ENCODE data around the gene P4HA2. TPM values are rescaled to one million over a fixed set of nuclear protein-coding genes. Genes with fewer than 3 reads are reported as not detected.

P4HA2 gene
- total RNA-seq, 1 donor from 2014 or later = 49.5 TPM

DNA sequence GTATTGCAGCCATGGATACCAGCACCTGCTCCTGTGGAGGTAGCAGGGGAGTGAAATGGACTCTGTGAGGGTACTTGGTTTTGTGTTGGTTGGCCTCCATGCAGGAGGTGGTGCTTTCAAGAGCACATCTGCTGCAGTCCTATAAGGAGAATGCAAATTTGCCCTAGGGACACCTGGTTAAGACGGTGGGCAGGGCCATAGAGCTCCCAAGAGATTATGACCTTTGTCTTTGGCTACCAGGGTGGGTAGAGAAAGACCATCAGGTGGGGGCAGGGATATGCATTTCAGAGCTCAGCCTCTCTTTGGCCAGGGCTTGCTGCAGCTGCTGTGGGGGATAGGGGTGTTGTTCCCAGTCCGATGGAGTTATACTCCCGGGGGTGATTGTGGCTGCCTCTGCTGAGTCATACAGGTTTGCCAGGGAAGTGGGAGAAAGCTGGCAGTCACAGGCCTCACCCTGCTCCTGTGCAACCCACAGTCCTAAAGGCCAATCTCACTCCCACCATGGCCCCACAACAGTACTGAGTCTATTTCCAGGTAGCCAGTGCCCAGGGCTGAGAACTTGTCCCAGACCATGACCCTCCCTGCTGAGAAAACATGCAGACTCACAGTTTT is 15.8 kb upstream of the P4HA2 start:
- H3K4me3 Mint-ChIP-seq = no peak overlapping the region
- H3K36me3 Mint-ChIP-seq (ENCODE audit: low read depth) = peaks cover 2% of the 10 kb centered on the region
- H3K27ac Mint-ChIP-seq = no peak overlapping the region
- peaks cover 23% of the 10 kb centered on the region for H3K27me3 Mint-ChIP-seq
- H3K4me1 Mint-ChIP-seq = no peaks in the 10 kb centered on the region
- no peak for DNase-seq
- peaks cover 36% of the 10 kb centered on the region for H3K9me3 Mint-ChIP-seq
- intact Hi-C loops (cut with micrococcal nuclease) = no loop called here

DNA sequence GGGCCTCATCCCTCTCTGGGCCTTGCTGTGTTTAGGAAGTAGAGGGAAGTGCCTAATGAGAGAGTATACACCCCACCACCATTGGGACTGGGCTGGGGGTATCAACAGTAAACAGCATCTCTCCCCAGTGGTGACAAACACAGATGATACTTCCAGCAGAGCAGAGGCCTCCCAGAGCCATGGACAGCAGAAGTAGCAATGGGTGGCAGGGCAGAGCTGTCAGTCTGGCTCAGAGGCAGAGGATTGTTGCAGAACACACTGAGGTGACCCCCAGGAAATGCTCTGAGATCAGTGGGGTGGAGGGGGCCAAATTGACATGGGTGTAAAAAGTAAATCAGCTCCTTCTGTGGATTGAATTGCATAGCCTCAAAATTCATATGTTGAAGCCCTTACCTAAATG is 12.1 kb upstream of the P4HA2 start:
- intact Hi-C loops (cut with micrococcal nuclease) = loop anchor here (2.0 to 5.0 kb wide), 3 partner anchors 63 to 175 kb away; no protein-coding TSS in a partner anchor
- no peak for DNase-seq
- peaks cover 15% of the 10 kb centered on the region for H3K9me3 Mint-ChIP-seq
- peaks cover 12% of the 10 kb centered on the region for H3K27me3 Mint-ChIP-seq
- no peak overlapping the region for H3K27ac Mint-ChIP-seq
- H3K4me3 Mint-ChIP-seq = no peak overlapping the region
- H3K4me1 Mint-ChIP-seq = peaks cover 6% of the 10 kb centered on the region
- peaks cover 2% of the 10 kb centered on the region for H3K36me3 Mint-ChIP-seq (ENCODE audit: low read depth)

DNA sequence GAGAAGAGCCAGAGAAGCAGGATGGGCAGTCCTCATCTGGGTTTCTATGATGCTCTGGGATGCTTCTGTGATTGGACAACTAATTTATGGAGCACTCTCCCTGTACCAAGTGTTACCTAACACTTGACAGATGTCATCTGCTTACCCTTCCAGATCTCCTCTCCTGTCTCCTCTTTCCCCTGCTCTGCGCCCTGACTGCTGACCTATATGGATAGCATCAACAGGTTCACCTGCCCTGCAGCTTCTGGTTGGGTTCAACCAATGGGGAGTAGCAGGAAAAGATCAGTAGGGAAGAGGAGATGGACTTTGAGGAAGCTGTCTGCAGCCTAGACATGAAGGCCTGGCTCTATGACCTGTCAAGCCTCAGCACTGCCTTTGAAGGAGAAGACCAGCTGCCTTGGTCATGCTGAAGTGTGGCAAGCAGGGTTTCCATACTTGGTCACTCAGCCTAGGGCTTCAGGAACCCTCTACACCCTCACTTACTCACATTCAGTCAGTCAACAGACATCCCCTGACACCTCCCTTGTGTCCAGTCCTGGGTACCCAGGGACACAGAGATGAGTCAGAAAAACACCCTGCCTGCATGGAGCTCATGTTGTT is 11.3 kb upstream of the P4HA2 start:
- Mint-ChIP-seq H3K4me3 (no peak overlapping the region), H3K9me3 (peaks cover 8% of the 10 kb centered on the region), H3K36me3 (ENCODE audit: low read depth) (no peaks in the 10 kb centered on the region), H3K27me3 (peaks cover 7% of the 10 kb centered on the region), H3K4me1 (peaks cover 6% of the 10 kb centered on the region), H3K27ac (no peak overlapping the region)
- intact Hi-C loops (cut with micrococcal nuclease) = loop anchor here (2.0 to 5.0 kb wide), 3 partner anchors 62 to 174 kb away; no protein-coding TSS in a partner anchor
- DNase-seq = no peak

GRCh38 chr5:132238169-132238744 is 10.6 kb upstream of the P4HA2 start:
- Mint-ChIP-seq H3K27ac (no peak overlapping the region), H3K27me3 (peaks cover 7% of the 10 kb centered on the region), H3K9me3 (peaks cover 7% of the 10 kb centered on the region), H3K36me3 (ENCODE audit: low read depth) (no peaks in the 10 kb centered on the region), H3K4me3 (no peak overlapping the region), H3K4me1 (peaks cover 6% of the 10 kb centered on the region)
- DNase-seq = peak; percentile 93
- intact Hi-C loops (cut with micrococcal nuclease) = loop anchor here (2.0 to 5.0 kb wide), 3 partner anchors 61 to 173 kb away; no protein-coding TSS in a partner anchor

GRCh38 chr5:132237670-132238069 is 10.0 kb upstream of the P4HA2 start:
- peaks cover 6% of the 10 kb centered on the region for H3K4me1 Mint-ChIP-seq

GRCh38 chr5:132237141-132237540 is 9.5 kb upstream of the P4HA2 start:
- intact Hi-C loops (cut with micrococcal nuclease) = loop anchor here (5.0 kb wide), 1 partner anchor 150 kb away; no protein-coding TSS in a partner anchor
- Mint-ChIP-seq H3K4me1 (peaks cover 6% of the 10 kb centered on the region), H3K27ac (no peak overlapping the region), H3K4me3 (no peak overlapping the region), H3K36me3 (ENCODE audit: low read depth) (no peaks in the 10 kb centered on the region), H3K27me3 (peaks cover 2% of the 10 kb centered on the region), H3K9me3 (peaks cover 2% of the 10 kb centered on the region)
- no peak for DNase-seq

More at GRCh38 chr5:132237670-132238069, 10.0 kb upstream of the P4HA2 start:
- intact Hi-C loops (cut with micrococcal nuclease) = loop anchor here (2.0 to 5.0 kb wide), 3 partner anchors 61 to 173 kb away; no protein-coding TSS in a partner anchor
- Mint-ChIP-seq H3K36me3 (ENCODE audit: low read depth) (no peaks in the 10 kb centered on the region), H3K27me3 (peaks cover 4% of the 10 kb centered on the region), H3K27ac (no peak overlapping the region), H3K4me3 (no peak overlapping the region), H3K9me3 (peaks cover 4% of the 10 kb centered on the region)
- DNase-seq = no peak

DNA sequence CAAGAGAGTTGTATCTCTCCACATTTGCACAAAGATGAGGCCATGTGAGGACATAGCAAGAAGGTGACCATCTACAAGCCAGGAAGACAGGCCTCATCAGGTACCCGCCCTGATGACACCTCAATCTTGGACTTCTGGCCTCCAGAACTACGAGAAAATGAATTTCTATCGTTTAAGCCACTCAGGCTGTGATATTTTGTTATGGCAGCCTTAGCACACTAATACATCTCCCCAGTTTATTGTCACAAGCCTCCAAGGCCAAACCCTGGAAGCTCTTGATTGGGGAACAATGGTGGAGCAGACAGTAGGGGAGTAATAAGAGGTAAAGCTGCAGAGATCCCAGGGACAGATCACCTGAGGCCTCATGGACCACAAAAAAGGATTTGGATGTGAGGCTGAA is 7.7 kb upstream of the P4HA2 start:
- H3K36me3 Mint-ChIP-seq (ENCODE audit: low read depth) = no peaks in the 10 kb centered on the region
- H3K27ac Mint-ChIP-seq = no peak overlapping the region
- peaks cover 3% of the 10 kb centered on the region for H3K27me3 Mint-ChIP-seq
- DNase-seq = no peak
- H3K4me1 Mint-ChIP-seq = peaks cover 15% of the 10 kb centered on the region
- intact Hi-C loops (cut with micrococcal nuclease) = loop anchor here (5.0 kb wide), 1 partner anchor 152 kb away; no protein-coding TSS in a partner anchor
- no peaks in the 10 kb centered on the region for H3K9me3 Mint-ChIP-seq
- no peak overlapping the region for H3K4me3 Mint-ChIP-seq

DNA sequence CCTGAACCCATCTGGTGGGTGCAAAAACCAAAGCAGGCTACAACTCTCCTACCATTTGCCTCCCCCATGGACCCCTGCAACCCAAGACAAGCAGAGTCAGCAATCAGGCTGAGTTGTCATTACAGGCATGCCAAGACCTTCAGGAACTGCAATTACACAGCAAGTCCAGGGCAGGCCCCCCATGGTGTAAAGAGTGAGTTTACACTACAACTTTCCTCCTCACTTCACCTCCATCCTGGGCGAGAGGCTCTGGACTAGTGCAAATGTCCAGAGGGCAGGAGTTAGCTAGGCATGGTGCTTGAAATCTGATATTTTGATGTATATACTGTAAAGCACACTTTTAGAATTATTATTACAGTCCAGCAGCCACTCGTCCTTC is 7.0 kb upstream of the P4HA2 start:
- Mint-ChIP-seq H3K4me1 (peaks cover 20% of the 10 kb centered on the region), H3K9me3 (no peaks in the 10 kb centered on the region), H3K27ac (no peak overlapping the region), H3K4me3 (no peak overlapping the region), H3K36me3 (ENCODE audit: low read depth) (no peaks in the 10 kb centered on the region), H3K27me3 (peaks cover 6% of the 10 kb centered on the region)
- DNase-seq = no peak
- intact Hi-C loops (cut with micrococcal nuclease) = loop anchor here (5.0 kb wide), 1 partner anchor 153 kb away; no protein-coding TSS in a partner anchor

DNA sequence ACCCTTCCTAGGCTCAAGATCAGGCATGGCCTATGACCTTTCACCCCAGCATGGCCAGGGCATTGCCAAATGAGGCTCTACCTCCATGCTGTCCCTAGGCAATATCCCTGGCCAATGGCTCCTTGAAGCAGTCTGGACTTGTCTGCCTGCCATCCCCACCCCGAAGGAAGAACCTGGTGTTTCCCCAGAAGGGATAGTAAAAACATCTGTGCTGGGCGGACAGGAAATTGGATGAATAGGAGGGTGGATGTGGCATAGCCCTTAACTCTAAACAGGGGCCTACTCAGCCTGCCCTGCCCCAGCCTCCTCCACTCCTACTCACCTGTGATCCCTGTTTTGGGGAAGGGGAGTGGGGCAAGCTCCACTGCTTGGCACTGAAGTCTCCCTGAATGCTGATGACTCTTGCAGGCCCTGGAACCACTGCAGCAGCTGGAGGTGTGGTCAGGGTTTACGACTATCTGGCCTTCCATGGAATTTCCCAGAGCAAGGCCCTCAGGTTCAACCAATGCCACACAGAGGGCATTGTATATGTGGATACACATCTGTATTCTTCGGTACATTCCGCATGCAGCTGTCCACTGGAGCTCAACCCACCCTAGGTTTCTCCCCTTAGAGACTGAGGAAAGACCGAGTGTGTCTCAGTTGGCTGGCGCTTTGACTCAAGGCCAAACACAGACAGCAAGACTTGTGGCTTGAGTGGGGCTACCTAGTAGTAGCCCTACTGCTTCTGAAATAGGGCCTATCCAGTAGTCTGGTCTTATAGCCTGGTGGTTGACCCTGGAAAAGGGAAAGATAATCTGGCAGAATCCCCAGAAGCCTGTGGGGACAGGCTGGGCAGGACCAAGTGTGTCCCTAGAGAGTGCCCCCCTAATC is 6.4 kb upstream of the P4HA2 start:
- no peaks in the 10 kb centered on the region for H3K9me3 Mint-ChIP-seq
- peaks cover 25% of the 10 kb centered on the region for H3K4me1 Mint-ChIP-seq
- H3K4me3 Mint-ChIP-seq = no peak overlapping the region
- no peaks in the 10 kb centered on the region for H3K36me3 Mint-ChIP-seq (ENCODE audit: low read depth)
- H3K27me3 Mint-ChIP-seq = peaks cover 11% of the 10 kb centered on the region
- DNase-seq = no peak
- H3K27ac Mint-ChIP-seq = no peak overlapping the region
- intact Hi-C loops (cut with micrococcal nuclease) = no loop called here

GRCh38 chr5:132233081-132233480 is 5.4 kb upstream of the P4HA2 start:
- intact Hi-C loops (cut with micrococcal nuclease) = no loop called here
- Mint-ChIP-seq H3K4me3 (no peak overlapping the region), H3K27ac (no peak overlapping the region), H3K36me3 (ENCODE audit: low read depth) (no peaks in the 10 kb centered on the region), H3K27me3 (peaks cover 13% of the 10 kb centered on the region), H3K4me1 (peaks cover 24% of the 10 kb centered on the region), H3K9me3 (no peaks in the 10 kb centered on the region)
- no peak for DNase-seq

DNA sequence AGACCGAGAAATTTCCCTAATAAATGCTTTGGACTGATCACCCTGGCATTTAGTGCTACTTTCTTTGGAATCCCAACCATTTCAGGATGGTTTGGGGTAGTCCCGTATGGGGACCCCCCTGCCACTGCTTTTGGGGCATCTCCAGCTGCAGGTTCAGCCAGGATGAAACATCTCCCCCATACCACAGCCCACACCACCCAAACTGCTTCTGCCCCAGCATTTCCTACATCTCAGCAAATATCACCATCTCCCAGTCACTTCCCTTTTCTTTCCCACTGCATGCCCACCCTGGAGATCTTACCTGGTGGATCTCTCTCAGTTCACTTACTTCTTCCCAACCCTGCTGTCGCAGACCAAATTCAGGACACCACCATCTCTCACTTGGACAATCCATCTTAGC is 4.8 kb upstream of the P4HA2 start:
- H3K4me3 Mint-ChIP-seq = no peak overlapping the region
- no peaks in the 10 kb centered on the region for H3K36me3 Mint-ChIP-seq (ENCODE audit: low read depth)
- no peaks in the 10 kb centered on the region for H3K9me3 Mint-ChIP-seq
- no peak overlapping the region for H3K27ac Mint-ChIP-seq
- H3K27me3 Mint-ChIP-seq = peaks cover 13% of the 10 kb centered on the region
- DNase-seq = no peak
- intact Hi-C loops (cut with micrococcal nuclease) = no loop called here
- H3K4me1 Mint-ChIP-seq = peaks cover 23% of the 10 kb centered on the region

GRCh38 chr5:132230871-132231270 is 3.2 kb upstream of the P4HA2 start:
- no peak for DNase-seq
- Mint-ChIP-seq H3K4me3 (no peak overlapping the region), H3K36me3 (ENCODE audit: low read depth) (peaks cover under 1% of the 10 kb centered on the region), H3K27ac (peak overlapping the region; percentile 21), H3K27me3 (peaks cover 15% of the 10 kb centered on the region), H3K4me1 (peaks cover 29% of the 10 kb centered on the region), H3K9me3 (no peaks in the 10 kb centered on the region)
- intact Hi-C loops (cut with micrococcal nuclease) = no loop called here

DNA sequence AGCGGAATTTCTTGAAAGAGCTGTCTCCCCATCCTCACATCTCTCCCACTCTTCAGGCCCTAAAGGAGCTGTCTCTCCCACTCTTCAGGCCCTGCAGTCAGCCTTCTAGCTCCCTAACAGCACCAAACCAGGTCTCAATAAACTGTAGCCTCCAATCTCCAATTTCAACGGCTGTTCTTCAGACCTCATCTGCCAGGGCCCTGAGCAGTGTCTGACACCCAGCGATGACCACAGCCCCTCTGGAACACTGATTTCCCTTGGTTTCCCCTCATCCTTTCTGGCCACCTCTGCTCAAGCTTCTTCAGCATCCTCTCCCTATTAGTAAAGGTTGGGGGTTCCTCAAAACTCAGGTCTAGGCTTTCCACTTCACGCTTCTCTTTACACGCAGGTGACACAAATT is 1.6 kb upstream of the P4HA2 start:
- no peak for DNase-seq
- Mint-ChIP-seq H3K4me3 (peak overlapping the region; percentile 68), H3K27ac (peak overlapping the region; percentile 42), H3K27me3 (peaks cover 15% of the 10 kb centered on the region), H3K36me3 (ENCODE audit: low read depth) (peaks cover 2% of the 10 kb centered on the region), H3K9me3 (no peaks in the 10 kb centered on the region), H3K4me1 (peaks cover 42% of the 10 kb centered on the region)
- intact Hi-C loops (cut with micrococcal nuclease) = no loop called here
